ENCODE measurements around the gene KCNMA1. TPM values are rescaled to one million over a fixed set of nuclear protein-coding genes. Genes with fewer than 3 reads are reported as not detected.

Gene KCNMA1
- total RNA-seq (2022; extraction: Qiagen RNA extraction; ENCODE audit: low read depth): 38.7 to 80.9 TPM (median 73.7 TPM) in 5 replicates

GRCh38 chr10:77637532-77638320 is at the start of gene KCNMA1:
TSS of gene KCNMA1 (minus strand) at chr10:77637808.

